ENCODE results near the gene PPP2CA. TPM values are rescaled to one million over a fixed set of nuclear protein-coding genes. Genes with fewer than 3 reads are reported as not detected.

PPP2CA gene
- total and polyA plus RNA-seq, 2 experiments from 2014 or later, result 184 to 223 TPM

GRCh38 chr5:134242146-134242545 lies 16.3 kb upstream of the PPP2CA start:
- TF ChIP-seq EZH2phosphoT487 (IDR thresholded peaks at IDR 0.05; ENCODE audit: insufficient read depth, low read depth) (no peak), EZH2 (IDR thresholded peaks at IDR 0.05; ENCODE audit: insufficient read depth, poor library complexity, severe bottlenecking) (no peak)
- WGBS, 2 experiments (ENCODE audit: low coverage in 1 of 2, low lambda C conversion rate in 2 of 2, missing lambda C conversion rate in 2 of 2), result 72 to 75% methylated on average over 5 of the region's 5 CpGs
- Histone ChIP-seq H3K9me3 (ENCODE audit: low read depth) (no peaks in the 10 kb centered on the region), H3K4me3 (no peak overlapping the region), H3F3A (ENCODE audit: insufficient read depth) (peaks cover 7% of the 10 kb centered on the region), H3K79me2 (ENCODE audit: insufficient read depth) (no peaks in the 10 kb centered on the region), H3K9me2 (ENCODE audit: insufficient read depth) (no peaks in the 10 kb centered on the region), H3K36me3 (ENCODE audit: low read depth) (no peaks in the 10 kb centered on the region), H3K4me1 (ENCODE audit: insufficient read depth) (peaks cover 30% of the 10 kb centered on the region), H3K9ac (0 out of 2 replicates have a peak overlapping the region, but pooled peaks have one; percentile 16), H4K20me1 (ENCODE audit: insufficient read depth) (no peaks in the 10 kb centered on the region), H3K4me2 (ENCODE audit: unreplicated experiment) (no peak overlapping the region), H2AFZ (no peak overlapping the region), H3K27ac (peak overlapping the region; percentile 65), H3K27me3 (replicated peaks; ENCODE audit: insufficient read depth) (no peaks in the 10 kb centered on the region)
- in situ Hi-C loops (cut with MboI), result no loop called here
- DNase-seq, result peak; percentile 88

GRCh38 chr5:134240421-134240962 lies 14.6 kb upstream of the PPP2CA start:
- H3K9ac ChIP-seq, result no peak overlapping the region
- H4K20me1 ChIP-seq (ENCODE audit: insufficient read depth), result no peaks in the 10 kb centered on the region
- H3K9me3 ChIP-seq (ENCODE audit: low read depth), result no peaks in the 10 kb centered on the region
- no peak overlapping the region for H3K4me2 ChIP-seq (ENCODE audit: unreplicated experiment)
- TF ChIP-seq EZH2 (IDR thresholded peaks at IDR 0.05; ENCODE audit: insufficient read depth, poor library complexity, severe bottlenecking) (no peak), EZH2phosphoT487 (IDR thresholded peaks at IDR 0.05; ENCODE audit: insufficient read depth, low read depth) (no peak)
- H3K27ac ChIP-seq, result no peak overlapping the region
- no peak overlapping the region for H2AFZ ChIP-seq
- no peaks in the 10 kb centered on the region for H3K9me2 ChIP-seq (ENCODE audit: insufficient read depth)
- in situ Hi-C loops (cut with MboI), result no loop called here
- H3K4me3 ChIP-seq, result no peak overlapping the region
- H3K36me3 ChIP-seq (ENCODE audit: low read depth), result no peaks in the 10 kb centered on the region
- H3K79me2 ChIP-seq (ENCODE audit: insufficient read depth), result no peaks in the 10 kb centered on the region
- H3K27me3 ChIP-seq (replicated peaks; ENCODE audit: insufficient read depth), result no peaks in the 10 kb centered on the region
- DNase-seq, result peak; percentile 45
- H3F3A ChIP-seq (ENCODE audit: insufficient read depth), result no peaks in the 10 kb centered on the region
- WGBS, 2 experiments (ENCODE audit: low coverage in 1 of 2, low lambda C conversion rate in 2 of 2, missing lambda C conversion rate in 2 of 2), result 46 to 55% methylated on average over 7 of the region's 7 CpGs
- peaks cover 17% of the 10 kb centered on the region for H3K4me1 ChIP-seq (ENCODE audit: insufficient read depth)

GRCh38 chr5:134236820-134237219 lies 10.9 kb upstream of the PPP2CA start:
- Histone ChIP-seq H3F3A (ENCODE audit: insufficient read depth) (no peaks in the 10 kb centered on the region), H2AFZ (no peak overlapping the region), H3K4me3 (no peak overlapping the region), H3K79me2 (ENCODE audit: insufficient read depth) (no peaks in the 10 kb centered on the region), H3K9ac (no peak overlapping the region), H3K27me3 (replicated peaks; ENCODE audit: insufficient read depth) (no peaks in the 10 kb centered on the region), H3K9me3 (ENCODE audit: low read depth) (no peaks in the 10 kb centered on the region), H4K20me1 (ENCODE audit: insufficient read depth) (no peaks in the 10 kb centered on the region), H3K9me2 (ENCODE audit: insufficient read depth) (no peaks in the 10 kb centered on the region), H3K36me3 (ENCODE audit: low read depth) (no peaks in the 10 kb centered on the region), H3K4me2 (ENCODE audit: unreplicated experiment) (no peak overlapping the region), H3K27ac (no peak overlapping the region), H3K4me1 (ENCODE audit: insufficient read depth) (0 out of 2 replicates have a peak, but pooled peaks cover 2% of the 10 kb centered on the region)
- TF ChIP-seq EZH2phosphoT487 (IDR thresholded peaks at IDR 0.05; ENCODE audit: insufficient read depth, low read depth) (no peak), EZH2 (IDR thresholded peaks at IDR 0.05; ENCODE audit: insufficient read depth, poor library complexity, severe bottlenecking) (no peak)
- WGBS, 2 experiments (ENCODE audit: low coverage in 1 of 2, low lambda C conversion rate in 2 of 2, missing lambda C conversion rate in 2 of 2), result 75 to 81% methylated on average over 6 of the region's 6 CpGs
- no peak for DNase-seq
- in situ Hi-C loops (cut with MboI), result no loop called here

GRCh38 chr5:134236318-134236717 lies 10.4 kb upstream of the PPP2CA start:
- Histone ChIP-seq H3K36me3 (ENCODE audit: low read depth) (no peaks in the 10 kb centered on the region), H2AFZ (no peak overlapping the region), H3K27me3 (replicated peaks; ENCODE audit: insufficient read depth) (no peaks in the 10 kb centered on the region), H3K9me2 (ENCODE audit: insufficient read depth) (no peaks in the 10 kb centered on the region), H3F3A (ENCODE audit: insufficient read depth) (no peaks in the 10 kb centered on the region), H3K27ac (no peak overlapping the region), H3K9ac (no peak overlapping the region), H3K9me3 (ENCODE audit: low read depth) (no peaks in the 10 kb centered on the region), H3K79me2 (ENCODE audit: insufficient read depth) (no peaks in the 10 kb centered on the region), H4K20me1 (ENCODE audit: insufficient read depth) (no peaks in the 10 kb centered on the region), H3K4me2 (ENCODE audit: unreplicated experiment) (no peak overlapping the region), H3K4me3 (no peak overlapping the region), H3K4me1 (ENCODE audit: insufficient read depth) (no peaks in the 10 kb centered on the region)
- TF ChIP-seq EZH2phosphoT487 (IDR thresholded peaks at IDR 0.05; ENCODE audit: insufficient read depth, low read depth) (no peak), EZH2 (IDR thresholded peaks at IDR 0.05; ENCODE audit: insufficient read depth, poor library complexity, severe bottlenecking) (no peak)
- WGBS, 2 experiments (ENCODE audit: low coverage in 1 of 2, low lambda C conversion rate in 2 of 2, missing lambda C conversion rate in 2 of 2), result 3 to 7% methylated on average over 2 of the region's 2 CpGs
- DNase-seq, result peak; percentile 48
- in situ Hi-C loops (cut with MboI), result no loop called here

GRCh38 chr5:134228624-134229023 lies 2.8 kb upstream of the PPP2CA start:
- Histone ChIP-seq H4K20me1 (ENCODE audit: insufficient read depth) (peaks cover 13% of the 10 kb centered on the region), H3K4me1 (ENCODE audit: insufficient read depth) (peaks cover 9% of the 10 kb centered on the region; the same call in 1 of the 2 replicates), H3K27me3 (replicated peaks; ENCODE audit: insufficient read depth) (no peaks in the 10 kb centered on the region), H3K4me3 (no peak overlapping the region), H3K27ac (no peak overlapping the region), H3K9me2 (ENCODE audit: insufficient read depth) (no peaks in the 10 kb centered on the region), H3K9ac (no peak overlapping the region), H3K9me3 (ENCODE audit: low read depth) (no peaks in the 10 kb centered on the region), H2AFZ (no peak overlapping the region), H3K4me2 (ENCODE audit: unreplicated experiment) (no peak overlapping the region), H3F3A (ENCODE audit: insufficient read depth) (peaks cover 16% of the 10 kb centered on the region), H3K36me3 (ENCODE audit: low read depth) (no peaks in the 10 kb centered on the region), H3K79me2 (ENCODE audit: insufficient read depth) (peaks cover 36% of the 10 kb centered on the region)
- in situ Hi-C loops (cut with MboI), result no loop called here
- no peak for TF ChIP-seq EZH2phosphoT487 (IDR thresholded peaks at IDR 0.05; ENCODE audit: insufficient read depth, low read depth)
- TF ChIP-seq EZH2 (IDR thresholded peaks at IDR 0.05; ENCODE audit: insufficient read depth, poor library complexity, severe bottlenecking), result no peak
- no peak for DNase-seq

Data from GM23248 (cell line).